HEK293T (cell line): ENCODE data around the gene RASA3.

Experiments
- ARNT ChIP-seq: fragments of 450-650 bp; IDR thresholded peaks from 2 replicates; pipeline ENCODE4 v1.6.1; 2017; ENCODE audit warnings: mild to moderate bottlenecking
- BHLHE40 ChIP-seq: fragments of 450-650 bp; IDR thresholded peaks from 2 replicates; pipeline ENCODE4 v1.6.1; 2016; ENCODE audit warnings: mild to moderate bottlenecking, moderate library complexity, borderline replicate concordance
- CTBP1 ChIP-seq: fragments of 450-650 bp; IDR thresholded peaks from 2 replicates; pipeline ENCODE4 v1.6.1; 2016; ENCODE audit warnings: borderline replicate concordance
- FOXA1 ChIP-seq: fragments of 450-650 bp; IDR thresholded peaks from 2 replicates; pipeline ENCODE4 v1.6.1; 2016; ENCODE audit warnings: mild to moderate bottlenecking
- FOXK2 ChIP-seq: fragments of 450-650 bp; IDR thresholded peaks from 2 replicates; pipeline ENCODE4 v1.6.1; 2016; ENCODE audit warnings: mild to moderate bottlenecking
- FOXM1 ChIP-seq: fragments of 450-650 bp; IDR thresholded peaks from 2 replicates; pipeline ENCODE4 v1.6.1; 2017; ENCODE audit warnings: mild to moderate bottlenecking, borderline replicate concordance
- L3MBTL2 ChIP-seq: fragments of 450-650 bp; conservative IDR thresholded peaks from 2 replicates; pipeline ENCODE4 v1.6.1; 2016; ENCODE audit warnings: mild to moderate bottlenecking
- NFRKB ChIP-seq: fragments of 450-650 bp; IDR thresholded peaks from 2 replicates; pipeline ENCODE4 v1.6.1; 2016; ENCODE audit warnings: mild to moderate bottlenecking, moderate library complexity
- PKNOX1 ChIP-seq: fragments of 450-650 bp; IDR thresholded peaks from 2 replicates; pipeline ENCODE4 v1.6.1; 2016
- SP1 ChIP-seq: fragments of 450-650 bp; IDR thresholded peaks from 2 replicates; pipeline ENCODE4 v1.6.1; 2017
- SUZ12 ChIP-seq: fragments of 450-650 bp; IDR thresholded peaks from 2 replicates; pipeline ENCODE4 v1.6.1; 2016; ENCODE audit warnings: mild to moderate bottlenecking
- TARDBP ChIP-seq: fragments of 450-650 bp; IDR thresholded peaks from 2 replicates; pipeline ENCODE4 v1.6.1; 2016
- ZNF384 ChIP-seq: fragments of 450-650 bp; IDR thresholded peaks from 2 replicates; pipeline ENCODE4 v1.6.1; 2016

- TF ChIP-seq SP1 (no peak), SUZ12 (no peak), FOXK2 (no peak), BHLHE40 (no peak), FOXM1 (no peak), FOXA1 (no peak), CTBP1 (no peak), ZNF384 (no peak), L3MBTL2 (no peak), PKNOX1 (no peak), NFRKB (no peak), TARDBP (no peak), ARNT (no peak)
These were observed 192.5 kb downstream of the RASA3 start for GRCh38 chr13:113939944-113940297.
